IPS-20b (cell line): ENCODE measurements around the gene SLC6A6.

Source experiments
- H3K27ac ChIP-seq: one replicate; pipeline ENCODE4 v1.5.1; 2013; ENCODE audit warnings: low read length
- H3K27me3 ChIP-seq: 2 replicates; pipeline ENCODE4 v1.6.1; 2013; ENCODE audit warnings: mild to moderate bottlenecking, low read length, inconsistent platforms; ENCODE audit not compliant: insufficient read depth
- H3K36me3 ChIP-seq: 2 replicates; pipeline ENCODE4 v1.6.1; 2013; ENCODE audit warnings: low read depth, mild to moderate bottlenecking, inconsistent platforms, low read length, moderate library complexity; ENCODE audit not compliant: insufficient read depth
- H3K4me1 ChIP-seq: 2 replicates; pipeline ENCODE4 v1.6.1; 2013; ENCODE audit warnings: mild to moderate bottlenecking, control low read depth, inconsistent platforms, low read length, moderate library complexity; ENCODE audit not compliant: insufficient read depth
- H3K4me3 ChIP-seq: 2 replicates; pipeline ENCODE4 v1.5.1; 2013; ENCODE audit warnings: mild to moderate bottlenecking, low read length, inconsistent platforms
- H3K9ac ChIP-seq: 2 replicates; pipeline ENCODE4 v1.6.1; 2013; ENCODE audit warnings: low read depth, mild to moderate bottlenecking, inconsistent platforms, low read length, moderate library complexity
- H3K9me3 ChIP-seq: 2 replicates; pipeline ENCODE4 v1.6.1; 2013; ENCODE audit warnings: mild to moderate bottlenecking, low read depth, low read length, inconsistent platforms; ENCODE audit not compliant: insufficient read depth

SLC6A6 gene

DNA sequence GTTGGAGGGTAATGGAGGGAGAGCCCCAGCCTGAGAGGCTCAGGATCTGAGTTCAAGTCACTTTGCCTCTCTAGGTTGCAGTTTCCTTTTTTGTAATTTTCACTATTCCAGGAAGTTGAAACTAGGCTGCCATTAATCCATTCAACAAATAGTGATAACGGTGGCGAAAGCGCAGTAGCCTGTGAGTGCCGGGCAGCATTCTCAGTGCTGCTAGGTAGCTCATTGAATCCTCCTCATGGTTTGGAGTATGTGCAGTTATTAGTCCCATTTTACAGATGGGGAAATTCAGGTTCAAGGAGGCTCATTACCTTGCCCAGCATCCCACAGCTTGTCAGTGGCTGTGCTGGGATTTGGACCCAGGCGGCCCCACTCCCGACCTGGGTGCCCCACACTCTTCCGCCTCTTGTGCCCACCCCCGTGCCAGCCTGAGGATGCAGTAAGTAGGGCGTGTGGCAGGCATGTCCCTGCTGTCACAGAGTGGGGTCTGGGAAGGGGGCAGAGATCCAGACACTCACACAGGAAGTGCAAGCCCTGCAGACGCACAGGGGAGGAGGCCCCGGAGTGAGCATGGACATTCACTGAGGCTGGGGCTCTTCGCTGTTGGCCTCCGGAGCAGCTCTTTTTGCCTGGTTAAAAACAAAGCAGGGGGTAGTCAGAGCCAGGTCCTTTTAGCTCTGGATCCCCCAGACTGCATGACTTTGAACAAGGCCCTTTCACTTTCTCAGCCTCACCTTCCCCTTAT is 58.8 kb downstream of the SLC6A6 start:
- Histone ChIP-seq H3K4me3 (no peak overlapping the region), H3K36me3 (peaks cover 92% of the 10 kb centered on the region), H3K27me3 (no peaks in the 10 kb centered on the region), H3K9ac (no peak overlapping the region), H3K4me1 (peaks cover 18% of the 10 kb centered on the region; the same call in 1 of the 2 replicates), H3K27ac (no peak overlapping the region), H3K9me3 (no peaks in the 10 kb centered on the region)

DNA sequence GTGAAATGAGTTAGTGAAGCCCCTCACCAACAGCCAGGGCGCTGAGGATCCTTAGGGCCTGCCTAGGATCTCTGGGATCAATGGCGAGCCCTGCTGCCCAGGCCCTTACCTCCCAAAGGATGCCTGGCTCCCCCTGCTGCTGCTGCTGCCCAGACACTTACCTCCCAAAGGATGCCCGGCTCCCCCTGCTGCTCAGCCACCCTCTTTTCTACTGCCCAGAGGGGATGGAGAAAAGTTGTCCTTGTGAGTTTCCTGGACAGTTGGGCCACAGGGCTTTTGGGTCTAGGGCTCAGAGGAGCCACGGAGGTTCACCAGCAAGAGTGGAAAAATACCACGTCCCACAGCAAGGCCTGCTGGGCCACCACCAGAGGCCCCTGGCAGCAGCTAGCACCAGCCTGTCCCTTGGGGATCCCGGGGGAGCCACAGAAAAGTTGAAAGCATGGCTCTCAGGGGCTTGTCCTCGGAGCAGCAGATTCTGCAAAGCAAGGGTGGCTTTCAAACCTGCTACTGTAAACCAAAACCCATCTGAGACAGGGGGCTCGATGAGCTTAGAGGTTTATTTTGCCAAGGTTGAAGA is 59.4 kb downstream of the SLC6A6 start:
- Histone ChIP-seq H3K4me3 (no peak overlapping the region), H3K36me3 (peaks cover 90% of the 10 kb centered on the region), H3K27ac (no peak overlapping the region), H3K9ac (no peak overlapping the region), H3K9me3 (no peaks in the 10 kb centered on the region), H3K27me3 (no peaks in the 10 kb centered on the region), H3K4me1 (peaks cover 18% of the 10 kb centered on the region; the same call in 1 of the 2 replicates)

DNA sequence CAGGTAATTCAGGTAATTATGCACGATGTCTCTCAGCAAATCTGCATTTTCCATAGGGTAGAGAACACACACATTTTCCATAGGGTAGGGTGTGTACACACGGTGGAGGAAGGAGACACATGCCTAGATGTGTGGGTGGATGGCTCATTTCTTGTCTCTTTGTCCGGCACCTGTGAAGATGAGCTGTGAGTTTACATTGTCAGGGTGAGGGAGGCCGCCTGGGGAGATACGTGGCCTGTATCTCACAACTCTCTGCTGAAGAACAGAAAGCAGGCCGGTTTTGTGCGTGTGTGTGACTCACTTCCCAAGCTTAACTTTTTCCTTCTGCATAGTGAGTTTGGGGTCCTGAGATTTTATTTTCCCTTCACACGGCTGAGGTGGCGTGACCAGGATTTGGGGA is 60.3 kb downstream of the SLC6A6 start:
- Histone ChIP-seq H3K36me3 (peaks cover 91% of the 10 kb centered on the region), H3K4me1 (peaks cover 16% of the 10 kb centered on the region; the same call in 1 of the 2 replicates), H3K9ac (no peak overlapping the region), H3K4me3 (no peak overlapping the region), H3K27ac (no peak overlapping the region), H3K9me3 (no peaks in the 10 kb centered on the region), H3K27me3 (no peaks in the 10 kb centered on the region)

DNA sequence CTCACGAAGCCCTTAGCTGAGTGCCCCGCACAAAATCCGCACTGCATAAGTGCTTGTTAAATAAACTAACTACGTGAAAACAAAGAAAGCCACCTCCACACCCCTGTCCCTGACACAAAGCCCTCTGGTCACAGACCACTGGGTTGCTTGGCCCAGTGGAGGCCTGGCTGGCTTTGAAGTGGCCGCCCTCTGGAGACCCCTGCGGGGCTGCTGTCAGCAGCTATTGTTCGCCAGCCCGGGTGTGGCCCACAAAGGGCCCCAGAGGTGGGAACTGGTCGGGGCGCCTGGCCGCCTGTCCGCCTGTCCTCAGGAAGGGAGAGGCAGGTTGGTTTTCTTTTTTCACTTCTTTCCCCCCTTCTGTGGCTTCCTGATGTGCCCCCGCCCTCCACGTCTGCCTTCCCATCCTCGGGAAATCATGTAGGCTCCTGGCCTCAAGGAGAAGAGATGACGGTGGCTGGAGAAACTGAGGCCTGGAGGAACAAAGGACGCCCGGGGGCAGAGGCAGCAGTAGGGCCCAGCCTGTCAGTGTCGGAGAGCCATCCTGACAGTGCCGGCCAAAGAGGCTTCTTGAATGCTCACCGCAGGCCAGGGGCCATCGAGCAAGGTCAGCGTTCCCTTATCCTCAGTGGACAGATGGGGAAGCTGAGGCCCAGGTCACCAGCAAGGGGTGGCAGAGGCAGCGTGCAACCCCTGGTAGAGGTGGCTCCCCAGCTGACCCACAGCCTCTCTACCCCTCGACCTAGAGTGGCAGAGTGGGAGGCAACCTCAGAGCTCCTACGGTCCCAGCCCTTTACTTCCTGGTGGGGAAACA is 61.1 kb downstream of the SLC6A6 start:
- no peaks in the 10 kb centered on the region for H3K27me3 ChIP-seq
- H3K4me3 ChIP-seq, result no peak overlapping the region
- H3K27ac ChIP-seq, result no peak overlapping the region
- no peaks in the 10 kb centered on the region for H3K9me3 ChIP-seq
- H3K4me1 ChIP-seq, result peaks cover 9% of the 10 kb centered on the region; the same call in 1 of the 2 replicates
- H3K9ac ChIP-seq, result no peak overlapping the region
- H3K36me3 ChIP-seq, result peaks cover 91% of the 10 kb centered on the region

DNA sequence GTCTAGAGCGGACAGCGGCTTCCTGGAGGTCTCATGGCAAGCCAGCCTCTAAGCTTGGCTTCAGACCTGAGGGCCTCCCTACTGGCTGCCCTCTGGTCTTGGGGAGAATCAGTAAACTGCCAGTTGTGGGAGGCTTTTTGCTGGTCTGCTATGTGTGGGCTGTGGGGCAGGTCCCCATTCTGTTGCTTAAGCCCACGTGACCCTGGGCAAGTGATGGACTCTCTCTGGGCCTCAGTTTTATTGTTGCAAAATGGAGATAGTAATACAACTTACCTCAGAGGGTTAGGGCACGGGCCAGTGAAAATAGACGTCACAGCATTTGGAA is 61.7 kb downstream of the SLC6A6 start:
- H3K27ac ChIP-seq, result no peak overlapping the region
- peaks cover 91% of the 10 kb centered on the region for H3K36me3 ChIP-seq
- no peak overlapping the region for H3K4me3 ChIP-seq
- H3K4me1 ChIP-seq, result peaks cover 8% of the 10 kb centered on the region; the same call in 1 of the 2 replicates
- no peaks in the 10 kb centered on the region for H3K27me3 ChIP-seq
- no peaks in the 10 kb centered on the region for H3K9me3 ChIP-seq
- H3K9ac ChIP-seq, result no peak overlapping the region

DNA sequence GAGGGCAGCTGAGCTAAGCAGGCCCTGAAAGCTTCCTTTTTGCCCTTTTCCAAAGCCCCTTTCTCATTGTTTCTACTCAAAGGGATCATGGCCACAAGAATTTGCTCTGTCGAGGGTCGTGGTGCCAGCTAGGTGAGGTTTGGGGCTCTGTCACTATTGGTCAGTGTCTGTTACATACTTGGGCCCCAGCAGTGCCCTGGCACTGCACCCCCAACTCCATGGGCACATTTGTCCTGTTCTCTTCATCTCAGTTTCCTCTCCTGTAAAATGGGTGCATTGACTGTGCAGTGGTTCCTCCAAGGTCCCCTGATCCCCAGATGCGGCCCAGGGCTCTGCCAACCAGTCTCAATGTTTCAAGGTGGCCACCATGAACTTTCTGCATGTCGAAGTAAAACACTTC is 62.1 kb downstream of the SLC6A6 start:
- no peaks in the 10 kb centered on the region for H3K9me3 ChIP-seq
- H3K36me3 ChIP-seq, result peaks cover 91% of the 10 kb centered on the region
- H3K27ac ChIP-seq, result no peak overlapping the region
- H3K27me3 ChIP-seq, result no peaks in the 10 kb centered on the region
- no peak overlapping the region for H3K4me3 ChIP-seq
- no peak overlapping the region for H3K9ac ChIP-seq
- peaks cover 8% of the 10 kb centered on the region; the same call in 1 of the 2 replicates for H3K4me1 ChIP-seq

DNA sequence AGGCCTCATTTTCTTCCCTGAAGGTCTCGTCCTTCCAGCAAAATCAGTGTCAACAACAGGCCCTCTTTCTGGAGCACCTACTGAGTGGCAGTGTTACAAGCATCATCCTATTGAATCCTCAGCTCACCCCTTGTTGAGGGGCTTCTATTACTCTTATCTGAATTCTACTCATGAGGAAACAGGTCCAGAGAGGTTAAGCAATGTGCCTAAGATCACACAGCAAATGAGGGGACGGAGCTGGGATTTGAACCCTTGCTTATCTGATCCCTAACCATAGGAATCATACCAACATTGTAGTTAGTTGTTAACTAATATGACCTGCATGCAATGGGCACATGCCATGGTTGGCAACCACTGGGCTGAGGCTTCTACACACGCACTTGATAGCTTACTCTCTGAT is 63.0 kb downstream of the SLC6A6 start:
- Histone ChIP-seq H3K27ac (no peak overlapping the region), H3K4me3 (no peak overlapping the region), H3K9ac (no peak overlapping the region), H3K4me1 (peaks cover 8% of the 10 kb centered on the region; the same call in 1 of the 2 replicates), H3K36me3 (peaks cover 91% of the 10 kb centered on the region), H3K9me3 (no peaks in the 10 kb centered on the region), H3K27me3 (no peaks in the 10 kb centered on the region)

DNA sequence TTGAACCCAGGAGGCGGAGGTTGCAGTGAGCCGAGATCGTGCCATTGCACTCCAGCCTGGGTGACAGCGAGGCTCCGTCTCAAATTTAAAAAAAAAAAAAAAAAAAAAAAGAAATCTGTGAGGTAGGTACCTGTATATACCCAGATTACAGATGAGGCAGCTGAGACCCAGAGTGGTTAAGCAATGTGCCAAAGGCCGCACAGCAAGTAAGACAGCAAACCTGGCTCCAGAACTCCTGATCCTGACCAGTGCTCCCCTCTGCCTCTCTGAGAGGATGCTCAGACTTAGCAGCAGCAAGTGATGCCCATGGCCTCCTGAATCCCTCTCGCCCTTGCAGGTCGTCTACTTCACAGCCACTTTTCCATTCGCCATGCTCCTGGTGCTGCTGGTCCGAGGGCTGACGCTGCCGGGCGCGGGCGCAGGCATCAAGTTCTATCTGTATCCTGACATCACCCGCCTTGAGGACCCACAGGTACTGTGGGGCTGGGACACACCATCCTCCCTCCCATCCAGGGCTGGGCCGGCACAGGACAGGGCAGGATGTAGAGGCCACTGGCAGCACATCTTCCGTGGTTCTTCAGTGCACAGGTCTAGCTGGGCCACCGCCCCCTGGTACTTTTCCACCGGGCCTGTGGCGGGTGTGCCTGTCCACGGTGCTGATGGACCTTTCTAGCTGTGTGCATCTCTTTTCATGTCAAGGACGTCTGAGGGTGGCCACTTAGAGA is 63.9 kb downstream of the SLC6A6 start:
- Histone ChIP-seq H3K27ac (no peak overlapping the region), H3K4me3 (no peak overlapping the region), H3K27me3 (no peaks in the 10 kb centered on the region), H3K36me3 (peaks cover 91% of the 10 kb centered on the region), H3K4me1 (peaks cover 8% of the 10 kb centered on the region; the same call in 1 of the 2 replicates), H3K9me3 (no peaks in the 10 kb centered on the region), H3K9ac (no peak overlapping the region)

DNA sequence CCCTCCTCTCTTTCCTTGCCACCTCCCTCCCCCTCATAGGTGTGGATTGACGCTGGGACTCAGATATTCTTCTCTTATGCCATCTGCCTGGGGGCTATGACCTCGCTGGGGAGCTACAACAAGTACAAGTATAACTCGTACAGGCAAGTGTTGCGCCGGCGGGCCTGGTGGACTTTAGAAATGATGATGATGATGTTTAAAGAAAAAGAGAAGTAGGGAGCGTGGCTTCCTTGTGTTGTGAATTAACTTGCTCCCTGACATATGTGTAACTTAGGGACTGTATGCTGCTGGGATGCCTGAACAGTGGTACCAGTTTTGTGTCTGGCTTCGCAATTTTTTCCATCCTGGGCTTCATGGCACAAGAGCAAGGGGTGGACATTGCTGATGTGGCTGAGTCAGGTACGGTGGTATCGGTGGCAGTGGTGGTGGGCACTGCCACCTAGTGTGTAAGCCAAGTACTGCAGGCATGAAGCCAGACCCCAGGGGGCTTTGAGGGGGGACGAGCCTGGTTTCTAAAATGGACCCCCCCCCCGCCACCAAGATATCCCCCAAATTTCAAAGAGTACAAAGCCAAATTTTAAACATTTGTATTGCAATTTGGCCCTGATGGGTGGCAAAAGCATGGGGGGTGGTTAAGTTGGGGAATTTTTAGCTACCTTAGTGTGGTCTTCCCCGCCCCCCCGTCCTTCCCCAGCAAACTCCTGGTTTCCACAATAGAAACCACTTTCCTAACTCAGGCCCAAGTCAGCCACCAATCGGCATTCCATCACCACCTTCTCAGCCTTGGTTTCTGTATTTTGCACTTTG is 65.6 kb downstream of the SLC6A6 start:
- H3K9me3 ChIP-seq, result no peaks in the 10 kb centered on the region
- H3K27me3 ChIP-seq, result no peaks in the 10 kb centered on the region
- peaks cover 91% of the 10 kb centered on the region for H3K36me3 ChIP-seq
- no peak overlapping the region for H3K4me3 ChIP-seq
- peak overlapping the region; percentile 47 for H3K27ac ChIP-seq
- 0 out of 2 replicates have a peak, but pooled peaks cover under 1% of the 10 kb centered on the region for H3K4me1 ChIP-seq
- H3K9ac ChIP-seq, result no peak overlapping the region

DNA sequence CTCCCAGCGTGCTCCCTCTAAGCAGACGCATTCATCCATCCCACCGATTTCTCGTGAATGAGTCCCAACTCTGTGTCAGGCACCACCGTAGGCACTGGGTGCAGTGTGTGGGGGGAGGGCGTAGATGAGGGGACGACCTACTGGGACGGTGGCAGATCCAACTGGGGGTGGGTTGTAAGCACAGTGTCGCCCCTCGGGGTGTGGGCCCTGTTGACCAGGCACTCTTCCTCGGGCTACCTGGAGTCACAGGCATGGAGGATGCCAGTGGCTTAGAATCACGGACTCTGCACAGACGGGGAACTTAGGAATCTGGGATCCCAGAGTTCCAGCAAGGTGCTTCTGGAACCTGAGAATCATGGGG is 66.2 kb downstream of the SLC6A6 start:
- Histone ChIP-seq H3K36me3 (peaks cover 91% of the 10 kb centered on the region), H3K9ac (no peak overlapping the region)

DNA sequence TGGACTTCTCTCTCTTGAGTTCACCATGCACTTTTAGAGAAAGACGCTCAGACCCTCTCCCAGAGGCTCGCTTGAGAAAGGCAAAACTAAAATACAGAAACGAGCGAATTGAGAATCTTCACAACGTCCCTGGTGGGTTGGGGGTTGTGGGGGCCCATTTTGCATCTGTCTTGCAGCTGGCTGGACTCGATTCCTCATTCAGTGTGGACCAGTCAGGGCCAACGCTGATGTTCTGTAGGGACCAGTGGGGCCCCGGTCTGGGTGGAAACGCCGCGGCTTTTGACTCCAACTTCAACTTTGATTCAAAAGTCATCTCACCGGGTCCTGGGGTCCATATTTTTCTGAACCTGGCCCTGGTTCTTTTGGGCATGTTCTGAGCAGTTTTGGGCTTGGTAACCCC is 68.1 kb downstream of the SLC6A6 start:
- H3K27me3 ChIP-seq, result no peaks in the 10 kb centered on the region
- H3K9ac ChIP-seq, result no peak overlapping the region
- H3K4me3 ChIP-seq, result no peak overlapping the region
- H3K9me3 ChIP-seq, result no peaks in the 10 kb centered on the region
- H3K36me3 ChIP-seq, result peaks cover 85% of the 10 kb centered on the region
- no peak overlapping the region for H3K27ac ChIP-seq
- H3K4me1 ChIP-seq, result no peaks in the 10 kb centered on the region

More for the DNA sequence above, 66.2 kb downstream of the SLC6A6 start:
- Histone ChIP-seq H3K27me3 (no peaks in the 10 kb centered on the region), H3K9me3 (no peaks in the 10 kb centered on the region), H3K4me3 (no peak overlapping the region), H3K27ac (peak overlapping the region; percentile 47), H3K4me1 (no peaks in the 10 kb centered on the region)
